ENCODE results near the gene RASGRF1.

DNA sequence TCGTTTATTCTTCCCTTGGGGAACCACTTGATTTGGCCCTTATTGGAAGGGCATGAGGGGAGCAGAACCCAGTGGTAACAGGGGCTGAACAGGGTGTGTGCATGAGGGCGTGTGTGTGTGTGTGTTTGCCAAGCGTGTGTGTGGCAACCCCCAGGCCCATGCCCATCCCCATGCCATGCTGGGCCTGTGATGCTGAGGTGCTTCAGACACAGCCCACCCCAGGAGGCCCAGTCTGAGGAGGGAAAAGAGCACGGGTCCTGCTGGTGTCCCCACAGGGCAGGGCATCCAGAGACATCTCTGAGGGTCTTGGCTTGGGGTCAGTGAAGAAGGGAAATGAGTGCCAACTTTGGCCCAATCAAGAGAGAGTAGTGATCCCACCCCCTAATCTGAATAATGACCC is 71.6 kb downstream of the RASGRF1 start:
- TF ChIP-seq CTCF (IDR thresholded peaks at IDR 0.05; ENCODE audit: insufficient read depth, low read length), result no peak
- TF ChIP-seq, protein P1, sequence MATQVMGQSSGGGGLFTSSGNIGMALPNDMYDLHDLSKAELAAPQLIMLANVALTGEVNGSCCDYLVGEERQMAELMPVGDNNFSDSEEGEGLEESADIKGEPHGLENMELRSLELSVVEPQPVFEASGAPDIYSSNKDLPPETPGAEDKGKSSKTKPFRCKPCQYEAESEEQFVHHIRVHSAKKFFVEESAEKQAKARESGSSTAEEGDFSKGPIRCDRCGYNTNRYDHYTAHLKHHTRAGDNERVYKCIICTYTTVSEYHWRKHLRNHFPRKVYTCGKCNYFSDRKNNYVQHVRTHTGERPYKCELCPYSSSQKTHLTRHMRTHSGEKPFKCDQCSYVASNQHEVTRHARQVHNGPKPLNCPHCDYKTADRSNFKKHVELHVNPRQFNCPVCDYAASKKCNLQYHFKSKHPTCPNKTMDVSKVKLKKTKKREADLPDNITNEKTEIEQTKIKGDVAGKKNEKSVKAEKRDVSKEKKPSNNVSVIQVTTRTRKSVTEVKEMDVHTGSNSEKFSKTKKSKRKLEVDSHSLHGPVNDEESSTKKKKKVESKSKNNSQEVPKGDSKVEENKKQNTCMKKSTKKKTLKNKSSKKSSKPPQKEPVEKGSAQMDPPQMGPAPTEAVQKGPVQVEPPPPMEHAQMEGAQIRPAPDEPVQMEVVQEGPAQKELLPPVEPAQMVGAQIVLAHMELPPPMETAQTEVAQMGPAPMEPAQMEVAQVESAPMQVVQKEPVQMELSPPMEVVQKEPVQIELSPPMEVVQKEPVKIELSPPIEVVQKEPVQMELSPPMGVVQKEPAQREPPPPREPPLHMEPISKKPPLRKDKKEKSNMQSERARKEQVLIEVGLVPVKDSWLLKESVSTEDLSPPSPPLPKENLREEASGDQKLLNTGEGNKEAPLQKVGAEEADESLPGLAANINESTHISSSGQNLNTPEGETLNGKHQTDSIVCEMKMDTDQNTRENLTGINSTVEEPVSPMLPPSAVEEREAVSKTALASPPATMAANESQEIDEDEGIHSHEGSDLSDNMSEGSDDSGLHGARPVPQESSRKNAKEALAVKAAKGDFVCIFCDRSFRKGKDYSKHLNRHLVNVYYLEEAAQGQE (IDR thresholded peaks at IDR 0.05; ENCODE audit: insufficient replicate concordance, low read depth), result no peak
- TF ChIP-seq POLR2AphosphoS5 (IDR thresholded peaks at IDR 0.05; ENCODE audit: low read depth), result no peak
- TF ChIP-seq SPI1 (IDR thresholded peaks at IDR 0.05; ENCODE audit: borderline replicate concordance, low read depth), result no peak
- no peak for TF ChIP-seq GABPA (IDR thresholded peaks at IDR 0.05; ENCODE audit: low read depth)
